Measurements from ENCODE around the gene LITAF.

The LITAF gene

DNA sequence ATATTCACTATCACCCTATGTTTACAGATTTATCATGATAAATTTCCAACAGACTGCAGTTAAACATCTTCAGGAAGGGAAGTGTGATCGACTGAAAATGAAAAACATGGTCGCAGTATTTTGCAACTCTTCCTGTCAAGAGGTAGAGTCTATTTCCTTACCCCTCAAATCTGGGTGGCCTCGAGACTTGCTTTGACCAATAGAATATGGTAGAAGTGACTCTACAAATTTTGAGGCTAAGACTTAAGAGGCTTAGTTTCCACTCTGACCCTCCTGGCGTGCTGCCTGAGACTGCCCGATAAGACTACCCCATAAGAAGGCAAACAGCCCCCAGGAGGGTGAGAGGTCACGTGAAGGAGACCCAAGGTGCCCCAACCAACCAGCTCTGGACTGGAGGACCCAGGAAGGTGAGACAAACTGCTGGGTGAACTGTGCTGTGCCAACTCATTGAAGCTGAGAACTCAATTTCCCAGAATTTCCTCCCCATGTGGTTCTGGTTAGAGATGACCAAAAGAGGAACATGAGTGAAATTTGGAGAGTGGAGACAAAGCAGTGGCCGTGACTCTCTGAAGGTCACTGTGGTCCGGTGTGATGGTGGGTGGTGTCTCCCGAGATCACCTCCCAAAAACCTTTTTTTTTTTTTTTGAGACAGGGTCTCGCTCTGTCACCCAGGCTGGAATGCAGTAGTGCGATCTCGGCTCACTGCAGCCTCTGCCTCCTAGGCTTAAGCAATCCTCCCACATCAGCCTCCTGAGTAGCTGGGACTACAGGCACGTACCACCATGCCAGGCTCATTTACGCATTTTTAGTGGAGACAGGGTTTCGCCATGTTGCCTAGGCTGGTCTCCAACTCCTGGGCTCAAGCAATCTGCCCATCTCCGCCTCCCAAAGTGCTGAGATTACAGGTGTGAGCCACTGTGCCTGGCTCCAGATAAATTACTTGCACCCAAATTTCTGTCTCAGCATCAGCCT lies 38.2 kb upstream of the LITAF start:
- H3K9ac ChIP-seq (ENCODE audit: low read depth, low read length), result no peak overlapping the region
- H3K27ac ChIP-seq (ENCODE audit: low read length), result no peak overlapping the region
- no peak overlapping the region for H2AFZ ChIP-seq (ENCODE audit: low read depth, low read length)
- H3K4me2 ChIP-seq (ENCODE audit: insufficient read depth, low read length), result no peak overlapping the region
- peaks cover 35% of the 10 kb centered on the region for H3K4me1 ChIP-seq (ENCODE audit: insufficient read depth, low read length)
- H3K36me3 ChIP-seq (ENCODE audit: insufficient read depth, low read length), result no peaks in the 10 kb centered on the region
- H3K4me3 ChIP-seq (ENCODE audit: low read depth in 1 of 2, low read length in 2 of 2), result no peak overlapping the region
- H3K79me2 ChIP-seq (ENCODE audit: insufficient read depth, low read length), result no peaks in the 10 kb centered on the region
- no peak for TF ChIP-seq EZH2 (IDR thresholded peaks at IDR 0.05; ENCODE audit: borderline replicate concordance, low read depth, low read length, severe bottlenecking)
- no peak for TF ChIP-seq CTCF (IDR thresholded peaks at IDR 0.05; ENCODE audit: borderline replicate concordance, extremely low read depth, low read length, poor library complexity, severe bottlenecking)
- H4K20me1 ChIP-seq (ENCODE audit: insufficient read depth, low read length), result no peaks in the 10 kb centered on the region
- ATAC-seq (ENCODE audit: insufficient read depth, low read depth) (no peak), DNase-seq (no peak)
- H3K9me3 ChIP-seq (ENCODE audit: insufficient read depth, low read length, severe bottlenecking), result peaks cover 3% of the 10 kb centered on the region
- H3K27me3 ChIP-seq (ENCODE audit: insufficient read depth, low read length, poor library complexity), result no peaks in the 10 kb centered on the region

- H3K4me3 ChIP-seq (ENCODE audit: low read depth in 1 of 2, low read length in 2 of 2), result no peak overlapping the region
- H4K20me1 ChIP-seq (ENCODE audit: insufficient read depth, low read length), result no peaks in the 10 kb centered on the region
- TF ChIP-seq EZH2 (IDR thresholded peaks at IDR 0.05; ENCODE audit: borderline replicate concordance, low read depth, low read length, severe bottlenecking) (no peak), CTCF (IDR thresholded peaks at IDR 0.05; ENCODE audit: borderline replicate concordance, extremely low read depth, low read length, poor library complexity, severe bottlenecking) (no peak)
- H3K9me3 ChIP-seq (ENCODE audit: insufficient read depth, low read length, severe bottlenecking), result peaks cover 3% of the 10 kb centered on the region
- ATAC-seq (ENCODE audit: insufficient read depth, low read depth) (no peak), DNase-seq (no peak)
- H3K36me3 ChIP-seq (ENCODE audit: insufficient read depth, low read length), result no peaks in the 10 kb centered on the region
- H3K9ac ChIP-seq (ENCODE audit: low read depth, low read length), result no peak overlapping the region
- H3K27me3 ChIP-seq (ENCODE audit: insufficient read depth, low read length, poor library complexity), result no peaks in the 10 kb centered on the region
- peaks cover 35% of the 10 kb centered on the region for H3K4me1 ChIP-seq (ENCODE audit: insufficient read depth, low read length)
- no peak overlapping the region for H2AFZ ChIP-seq (ENCODE audit: low read depth, low read length)
- H3K79me2 ChIP-seq (ENCODE audit: insufficient read depth, low read length), result no peaks in the 10 kb centered on the region
- H3K27ac ChIP-seq (ENCODE audit: low read length), result no peak overlapping the region
- no peak overlapping the region for H3K4me2 ChIP-seq (ENCODE audit: insufficient read depth, low read length)
These were observed 37.5 kb upstream of the LITAF start for GRCh38 chr16:11624205-11624604.

GRCh38 chr16:11621920-11622651 lies 35.4 kb upstream of the LITAF start:
- Histone ChIP-seq H3K9ac (ENCODE audit: low read depth, low read length) (peak overlapping the region; percentile 17; the same call in 1 of the 2 replicates), H2AFZ (ENCODE audit: low read depth, low read length) (no peak overlapping the region), H3K36me3 (ENCODE audit: insufficient read depth, low read length) (no peaks in the 10 kb centered on the region), H3K4me2 (ENCODE audit: insufficient read depth, low read length) (no peak overlapping the region; the same call in 1 of the 2 replicates), H3K27ac (ENCODE audit: low read length) (peak overlapping the region; percentile 47), H3K27me3 (ENCODE audit: insufficient read depth, low read length, poor library complexity) (no peaks in the 10 kb centered on the region), H3K4me1 (ENCODE audit: insufficient read depth, low read length) (peaks cover 36% of the 10 kb centered on the region), H3K9me3 (ENCODE audit: insufficient read depth, low read length, severe bottlenecking) (peaks cover 3% of the 10 kb centered on the region), H4K20me1 (ENCODE audit: insufficient read depth, low read length) (no peaks in the 10 kb centered on the region), H3K4me3 (ENCODE audit: low read depth in 1 of 2, low read length in 2 of 2) (no peak overlapping the region), H3K79me2 (ENCODE audit: insufficient read depth, low read length) (no peaks in the 10 kb centered on the region)
- peak; percentile 86 for ATAC-seq (ENCODE audit: insufficient read depth, low read depth)
- TF ChIP-seq EZH2 (IDR thresholded peaks at IDR 0.05; ENCODE audit: borderline replicate concordance, low read depth, low read length, severe bottlenecking) (no peak), CTCF (IDR thresholded peaks at IDR 0.05; ENCODE audit: borderline replicate concordance, extremely low read depth, low read length, poor library complexity, severe bottlenecking) (no peak)
- peak; percentile 73 for DNase-seq

Data from DND-41 (cell line).